ENCODE measurements around the gene CLCN7. TPM values are rescaled to one million over a fixed set of nuclear protein-coding genes. Genes with fewer than 3 reads are reported as not detected.

The CLCN7 gene
- total and polyA plus RNA-seq, 2 of the 13 experiments (the other 11 are each of a cell fraction or from before 2014, with no cell fraction given), result 24.6 to 25.1 TPM

DNA sequence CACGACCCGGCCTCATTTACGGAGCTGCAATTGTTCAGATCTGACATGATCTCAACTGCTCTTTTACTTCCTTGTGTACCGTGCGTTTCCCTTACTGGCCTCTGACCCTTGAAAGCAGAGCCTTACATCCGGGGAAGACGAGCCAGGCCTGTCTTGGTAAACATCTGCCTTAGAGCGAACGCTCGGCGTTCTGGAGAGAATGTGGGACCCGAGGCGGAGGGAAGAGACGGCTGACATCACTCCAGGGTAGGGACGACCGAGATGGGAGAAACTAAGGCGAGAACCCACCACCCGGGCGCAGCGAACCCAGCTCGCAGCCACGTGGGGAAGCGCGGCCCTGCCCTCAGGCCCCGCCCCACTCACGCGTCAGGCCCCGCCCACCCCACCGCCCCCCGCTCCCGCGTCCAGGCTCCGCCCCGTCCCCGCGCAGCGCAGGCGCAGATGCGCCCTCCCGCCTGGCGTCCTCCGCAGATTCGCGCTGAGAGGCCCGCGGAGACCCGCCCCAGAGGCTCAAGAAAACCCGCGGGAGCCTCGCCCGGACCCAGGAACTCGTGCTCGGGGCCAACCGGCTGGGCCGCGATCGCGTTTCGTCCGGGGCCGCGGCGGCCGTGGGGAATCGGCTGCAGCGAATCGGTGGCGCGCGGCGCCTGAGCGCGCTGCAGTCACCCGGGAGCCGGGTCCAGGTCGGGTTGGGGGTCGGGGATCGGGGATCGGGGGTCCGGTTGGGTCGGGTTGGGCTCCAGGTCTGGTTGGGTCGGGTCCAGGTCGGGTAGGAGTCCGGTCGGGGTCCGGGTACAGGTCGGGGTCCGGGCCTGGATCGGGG is 18.3 kb upstream of the CLCN7 start, which contains the start of gene TELO2:
TELO2 (plus strand) TSS at position 438 of the 823 bp plus-strand sequence. CDS start 922 bp downstream, outside the sequence.
- peak within 1 kb of the TSS; percentile 87 for H3K27ac ChIP-seq (ENCODE audit: extremely low read length, insufficient read depth, low read length)
- no TSS peak for BruUV-seq (replicated peaks)
- H3K4me1 ChIP-seq (ENCODE audit: insufficient read depth, low read length), result peaks cover 30% of the 10 kb centered on the region
- 11% methylated on average over 20 of the region's 89 CpGs for WGBS (ENCODE audit: low lambda C conversion rate)
- H3K4me2 ChIP-seq (ENCODE audit: low read depth, low read length), result peak within 1 kb of the TSS; percentile 87
- peak; percentile 53 for DNase-seq (ENCODE audit: low spot score)
- H3K9ac ChIP-seq (ENCODE audit: insufficient read depth, low read depth, low read length), result peak within 1 kb of the TSS; percentile 96
- POLR2A ChIA-PET, result interaction anchor here (0.6 to 2.2 kb wide), 5 partner anchors 10 to 213 kb away, joined by 3 to 5 read pairs (median 4); partner anchors contain the start of gene MAPK8IP3
- CTCF ChIA-PET (ENCODE audit: low intra/inter-chr PET ratio, low total read pairs), result no interaction called here
- peaks cover 2 to 13% of the 10 kb centered on the region in 2 experiments; a peak in 2 of 5 replicates for H3K36me3 ChIP-seq (replicated peaks in 1 of 2; ENCODE audit: control insufficient read depth in 1 of 2, insufficient read depth in 2 of 2, low read length in 2 of 2)
- no peak within 1 kb of the TSS for H2AFZ ChIP-seq (ENCODE audit: low read length)
- peaks cover 2 to 11% of the 10 kb centered on the region in 2 experiments; a peak in 2 of 5 replicates for H3K27me3 ChIP-seq (ENCODE audit: control insufficient read depth in 1 of 2, insufficient read depth in 2 of 2, low read length in 2 of 2)
- no peaks in the 10 kb centered on the region for H3K9me3 ChIP-seq (ENCODE audit: low read length)
- H3K4me3 ChIP-seq (replicated peaks in 1 of 3; ENCODE audit: insufficient read depth in 1 of 3, low read depth in 2 of 3, low read length in 3 of 3), result peak within 1 kb of the TSS; percentile 89 to 95 (median 95)
- no peaks in the 10 kb centered on the region for H4K20me1 ChIP-seq (ENCODE audit: insufficient read depth, low read length)
- H3K79me2 ChIP-seq (ENCODE audit: insufficient read depth, low read length), result peaks cover 3% of the 10 kb centered on the region
- in situ Hi-C loops (cut with HindIII; ENCODE audit: extremely low pct_ligation_motif_present, low pct_unique_long_range_greater_than_20kb) (no loop called here), intact Hi-C loops (cut with micrococcal nuclease; ENCODE audit: unreplicated experiment) (no loop called here)
- FAIRE-seq, result peak; percentile 42
- peak; percentile 67 for ATAC-seq
- TF ChIP-seq TIGD3 (CRISPR knock-in tag; IDR thresholded peaks at IDR 0.05; ENCODE audit: borderline replicate concordance) (no peak; the same call in 1 of the 2 replicates), ZFP62 (CRISPR knock-in tag; IDR thresholded peaks at IDR 0.05) (no peak), NRL (CRISPR knock-in tag; IDR thresholded peaks at IDR 0.05; ENCODE audit: borderline replicate concordance) (peak; percentile 81; the same call in 1 of the 2 replicates), ZC3H13 (CRISPR knock-in tag; IDR thresholded peaks at IDR 0.05) (no peak), SP140L (CRISPR knock-in tag; IDR thresholded peaks at IDR 0.05; ENCODE audit: borderline replicate concordance) (no peak), RAD21 (CRISPR knock-in tag; IDR thresholded peaks at IDR 0.05) (no peak), NFE2L1 (CRISPR knock-in tag; IDR thresholded peaks at IDR 0.05; ENCODE audit: borderline replicate concordance) (no peak), JARID2 (CRISPR knock-in tag; IDR thresholded peaks at IDR 0.05; ENCODE audit: insufficient replicate concordance) (no peak), BRCA1 (CRISPR knock-in tag; IDR thresholded peaks at IDR 0.05) (no peak), YY1 (IDR thresholded peaks at IDR 0.05; ENCODE audit: insufficient read depth, insufficient replicate concordance, low read depth, low read length) (peak; percentile 56), ZBTB1 (CRISPR knock-in tag; IDR thresholded peaks at IDR 0.05; ENCODE audit: borderline replicate concordance) (no peak), MATR3 (CRISPR knock-in tag; IDR thresholded peaks at IDR 0.05) (no peak), MIER3 (CRISPR knock-in tag; IDR thresholded peaks at IDR 0.05; ENCODE audit: borderline replicate concordance) (0 out of 2 replicates have a peak, but pooled peaks have one; percentile 16), ZNF260 (CRISPR knock-in tag; IDR thresholded peaks at IDR 0.05; ENCODE audit: borderline replicate concordance, low read depth) (no peak), ATRX (CRISPR knock-in tag; IDR thresholded peaks at IDR 0.05; ENCODE audit: borderline replicate concordance) (no peak)
- TF ChIP-seq, protein P1, sequence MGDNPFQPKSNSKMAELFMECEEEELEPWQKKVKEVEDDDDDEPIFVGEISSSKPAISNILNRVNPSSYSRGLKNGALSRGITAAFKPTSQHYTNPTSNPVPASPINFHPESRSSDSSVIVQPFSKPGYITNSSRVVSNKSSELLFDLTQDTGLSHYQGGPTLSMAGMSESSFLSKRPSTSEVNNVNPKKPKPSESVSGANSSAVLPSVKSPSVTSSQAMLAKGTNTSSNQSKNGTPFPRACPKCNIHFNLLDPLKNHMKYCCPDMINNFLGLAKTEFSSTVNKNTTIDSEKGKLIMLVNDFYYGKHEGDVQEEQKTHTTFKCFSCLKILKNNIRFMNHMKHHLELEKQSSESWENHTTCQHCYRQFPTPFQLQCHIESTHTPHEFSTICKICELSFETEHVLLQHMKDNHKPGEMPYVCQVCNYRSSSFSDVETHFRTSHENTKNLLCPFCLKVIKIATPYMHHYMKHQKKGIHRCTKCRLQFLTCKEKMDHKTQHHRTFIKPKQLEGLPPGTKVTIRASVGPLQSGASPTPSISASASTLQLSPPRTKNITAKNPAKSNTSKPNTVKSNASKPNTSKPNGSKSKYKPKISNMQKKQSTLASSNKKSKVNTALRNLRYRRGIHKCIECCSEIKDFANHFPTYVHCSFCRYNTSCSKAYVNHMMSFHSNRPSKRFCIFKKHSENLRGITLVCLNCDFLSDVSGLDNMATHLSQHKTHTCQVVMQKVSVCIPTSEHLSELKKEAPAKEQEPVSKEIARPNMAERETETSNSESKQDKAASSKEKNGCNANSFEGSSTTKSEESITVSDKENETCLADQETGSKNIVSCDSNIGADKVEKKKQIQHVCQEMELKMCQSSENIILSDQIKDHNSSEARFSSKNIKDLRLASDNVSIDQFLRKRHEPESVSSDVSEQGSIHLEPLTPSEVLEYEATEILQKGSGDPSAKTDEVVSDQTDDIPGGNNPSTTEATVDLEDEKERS (CRISPR knock-in tag; IDR thresholded peaks at IDR 0.05), result no peak
- TF ChIP-seq, protein P2, sequence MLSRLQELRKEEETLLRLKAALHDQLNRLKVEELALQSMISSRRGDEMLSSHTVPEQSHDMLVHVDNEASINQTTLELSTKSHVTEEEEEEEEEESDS (CRISPR knock-in tag; IDR thresholded peaks at IDR 0.05; ENCODE audit: borderline replicate concordance), result no peak
- TF ChIP-seq, protein P3, sequence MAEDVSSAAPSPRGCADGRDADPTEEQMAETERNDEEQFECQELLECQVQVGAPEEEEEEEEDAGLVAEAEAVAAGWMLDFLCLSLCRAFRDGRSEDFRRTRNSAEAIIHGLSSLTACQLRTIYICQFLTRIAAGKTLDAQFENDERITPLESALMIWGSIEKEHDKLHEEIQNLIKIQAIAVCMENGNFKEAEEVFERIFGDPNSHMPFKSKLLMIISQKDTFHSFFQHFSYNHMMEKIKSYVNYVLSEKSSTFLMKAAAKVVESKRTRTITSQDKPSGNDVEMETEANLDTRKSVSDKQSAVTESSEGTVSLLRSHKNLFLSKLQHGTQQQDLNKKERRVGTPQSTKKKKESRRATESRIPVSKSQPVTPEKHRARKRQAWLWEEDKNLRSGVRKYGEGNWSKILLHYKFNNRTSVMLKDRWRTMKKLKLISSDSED (CRISPR knock-in tag; IDR thresholded peaks at IDR 0.05), result no peak
